Measurements from ENCODE around the gene BMAL1. TPM values are rescaled to one million over a fixed set of nuclear protein-coding genes. Genes with fewer than 3 reads are reported as not detected.
A peak's percentile ranks its signal among the peaks of the same experiment; 100 is the strongest.

BMAL1 gene
- total RNA-seq, 6 experiments from 2014 or later: 6.9 to 10.4 (median 7.5) TPM

DNA sequence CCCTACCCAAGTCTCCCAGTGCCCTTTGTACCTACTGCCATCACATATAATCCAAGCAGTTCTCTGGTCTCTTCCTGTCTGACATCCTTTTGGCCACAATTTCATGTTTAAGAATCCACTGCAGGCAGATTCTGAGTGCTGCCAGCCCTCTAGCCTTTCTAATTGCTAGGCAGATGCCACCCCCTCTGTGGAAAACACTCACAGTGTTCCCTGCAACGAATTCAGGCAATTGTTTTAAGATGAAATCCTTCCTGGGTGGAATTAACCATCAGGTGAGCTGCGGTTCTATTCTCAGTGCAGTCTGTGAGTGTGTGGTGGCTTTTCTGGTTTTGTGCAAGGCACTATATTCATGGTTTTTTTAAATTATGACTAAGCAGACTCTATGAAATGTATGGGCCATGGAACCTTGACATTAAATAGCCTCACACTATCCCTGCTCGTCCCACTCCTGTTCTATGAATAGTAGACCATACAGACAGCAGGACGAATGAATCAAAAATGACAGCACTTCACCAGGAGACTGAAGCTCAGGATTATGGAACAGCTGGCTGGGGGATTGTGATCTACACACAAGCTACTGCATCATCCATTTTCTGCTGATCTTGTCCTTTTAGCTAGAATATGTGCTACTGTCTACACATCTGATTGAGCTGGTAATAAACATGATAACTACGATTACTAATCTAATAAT lies 29.8 kb upstream of the BMAL1 start:
- Mint-ChIP-seq H3K4me1 (ENCODE audit: low read depth) (peaks cover 20% of the 10 kb centered on the region), H3K9me3 (no peaks in the 10 kb centered on the region), H3K27ac (no peak overlapping the region), H3K27me3 (ENCODE audit: insufficient read depth) (peaks cover 3% of the 10 kb centered on the region; the same call in 1 of the 2 replicates), H3K36me3 (ENCODE audit: low read depth) (no peaks in the 10 kb centered on the region), H3K4me3 (no peak overlapping the region)
- DNase-seq: no peak
- no peak for TF ChIP-seq CTCF (IDR thresholded peaks at IDR 0.05)

GRCh38 chr11:13249177-13249576 lies 28.4 kb upstream of the BMAL1 start:
- Mint-ChIP-seq H3K4me1 (ENCODE audit: low read depth) (peaks cover 20% of the 10 kb centered on the region), H3K4me3 (no peak overlapping the region), H3K9me3 (no peaks in the 10 kb centered on the region), H3K36me3 (ENCODE audit: low read depth) (no peaks in the 10 kb centered on the region), H3K27me3 (ENCODE audit: insufficient read depth) (peaks cover 3% of the 10 kb centered on the region; the same call in 1 of the 2 replicates), H3K27ac (no peak overlapping the region)
- TF ChIP-seq CTCF (IDR thresholded peaks at IDR 0.05): no peak
- no peak for DNase-seq

DNA sequence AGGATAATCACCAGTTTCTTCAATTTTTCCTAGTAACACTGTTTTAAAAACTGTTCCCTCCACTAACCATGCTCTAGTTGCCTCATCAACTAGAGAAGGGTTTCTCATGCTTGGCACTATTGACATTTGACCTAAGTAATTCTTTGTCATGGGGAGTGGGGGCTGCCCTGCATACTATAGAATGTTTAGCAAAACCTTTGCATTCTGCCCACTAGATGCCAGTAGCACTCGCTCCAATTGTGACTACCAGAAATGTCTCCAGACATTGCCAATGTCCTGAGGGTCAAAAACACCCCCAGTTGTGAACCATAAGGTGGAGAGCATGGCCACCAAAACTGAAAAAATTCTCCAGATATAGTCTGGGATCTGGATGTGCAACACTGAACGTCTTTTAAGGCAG lies 27.6 kb upstream of the BMAL1 start:
- peak; percentile 70 for TF ChIP-seq CTCF (IDR thresholded peaks at IDR 0.05)
- H3K4me3 Mint-ChIP-seq: no peak overlapping the region
- DNase-seq: peak; percentile 25
- H3K27me3 Mint-ChIP-seq (ENCODE audit: insufficient read depth): peaks cover 3% of the 10 kb centered on the region; the same call in 1 of the 2 replicates
- no peaks in the 10 kb centered on the region for H3K36me3 Mint-ChIP-seq (ENCODE audit: low read depth)
- H3K9me3 Mint-ChIP-seq: no peaks in the 10 kb centered on the region
- H3K27ac Mint-ChIP-seq: no peak overlapping the region
- peaks cover 20% of the 10 kb centered on the region for H3K4me1 Mint-ChIP-seq (ENCODE audit: low read depth)

DNA sequence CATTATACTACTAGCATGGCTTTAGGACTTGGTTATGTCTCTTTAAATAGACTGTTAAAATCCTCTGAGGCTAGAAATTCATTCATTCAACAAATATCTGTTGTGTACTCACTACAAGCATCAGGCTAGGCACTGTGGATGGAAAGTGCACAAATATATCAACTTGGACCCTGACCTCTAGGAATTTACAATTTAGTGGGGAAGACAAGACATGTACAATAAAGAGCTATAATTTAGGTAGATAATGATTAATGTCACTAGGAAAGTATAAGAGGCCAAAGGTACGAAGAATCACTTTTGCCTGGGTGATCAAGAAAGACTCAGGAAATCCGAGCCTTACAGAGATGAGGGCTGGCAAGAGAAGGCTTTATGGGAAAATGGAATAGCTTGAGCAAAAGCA lies 25.6 kb upstream of the BMAL1 start:
- no peak overlapping the region for H3K4me3 Mint-ChIP-seq
- H3K36me3 Mint-ChIP-seq (ENCODE audit: low read depth): no peaks in the 10 kb centered on the region
- no peak for DNase-seq
- H3K9me3 Mint-ChIP-seq: no peaks in the 10 kb centered on the region
- no peak overlapping the region for H3K27ac Mint-ChIP-seq
- H3K4me1 Mint-ChIP-seq (ENCODE audit: low read depth): peaks cover 18% of the 10 kb centered on the region
- H3K27me3 Mint-ChIP-seq (ENCODE audit: insufficient read depth): no peaks in the 10 kb centered on the region
- TF ChIP-seq CTCF (IDR thresholded peaks at IDR 0.05): no peak

DNA sequence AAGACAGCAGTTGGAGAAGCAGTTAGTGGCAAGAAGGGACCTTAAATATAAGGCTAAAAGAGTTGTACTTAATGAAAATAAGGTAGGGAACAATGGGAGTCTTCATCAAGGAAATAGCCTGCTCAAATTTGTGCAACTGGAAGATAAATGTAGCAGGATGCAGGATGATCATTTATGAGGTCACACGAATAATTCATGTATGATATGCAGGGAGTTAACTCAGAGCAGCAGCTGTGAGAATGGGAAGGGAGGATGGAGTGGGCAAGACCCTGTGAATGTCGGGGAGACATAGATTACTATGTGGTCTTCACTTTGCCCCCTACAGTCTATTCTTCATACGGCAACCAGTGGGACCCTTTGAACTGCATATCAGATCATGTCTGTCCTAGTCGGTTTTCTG lies 25.2 kb upstream of the BMAL1 start:
- Mint-ChIP-seq H3K9me3 (no peaks in the 10 kb centered on the region), H3K27ac (no peak overlapping the region), H3K36me3 (ENCODE audit: low read depth) (no peaks in the 10 kb centered on the region), H3K4me3 (no peak overlapping the region), H3K4me1 (ENCODE audit: low read depth) (peaks cover 13% of the 10 kb centered on the region), H3K27me3 (ENCODE audit: insufficient read depth) (no peaks in the 10 kb centered on the region)
- DNase-seq: no peak
- TF ChIP-seq CTCF (IDR thresholded peaks at IDR 0.05): no peak

Measured in HFFc6 (cell line).